SK-N-SH treated with all-trans-retinoic acid at 6 μM for 48 hours (cell line): ENCODE results near the gene MVK.

ENCODE experiments used
- ATAC-seq: fragments of 200-7000 bp; cut with Tn5 transposase; 3 replicates; pipeline ENCODE4 v1.9.1; 2020; ENCODE audit warnings: mild to moderate bottlenecking, moderate library complexity
- ARNTL ChIP-seq: fragments of 450-650 bp; formaldehyde crosslinking; IDR thresholded peaks from 2 replicates; pipeline ENCODE4 v1.5.0; 2020; ENCODE audit warnings: low read depth, mild to moderate bottlenecking, moderate library complexity, borderline replicate concordance
- BACH2 ChIP-seq: fragments of 250-450 bp; sonication (Bioruptor Pico); IDR thresholded peaks from 2 replicates; pipeline ENCODE4 v1.9.0; 2021; ENCODE audit warnings: mild to moderate bottlenecking, borderline replicate concordance
- CSRNP3 ChIP-seq: fragments of 250-450 bp; sonication (Bioruptor Pico); IDR thresholded peaks from 2 replicates; pipeline ENCODE4 v1.5.1; 2021; ENCODE audit warnings: mild to moderate bottlenecking, moderate library complexity
- ESRRG ChIP-seq: fragments of 250-450 bp; sonication (Bioruptor Pico); IDR thresholded peaks from 2 replicates; pipeline ENCODE4 v1.6.1; 2021; ENCODE audit warnings: mild to moderate bottlenecking
- GLIS3 ChIP-seq: fragments of 250-450 bp; sonication (Bioruptor Pico); IDR thresholded peaks from 2 replicates; pipeline ENCODE4 v1.5.0; 2020; ENCODE audit warnings: mild to moderate bottlenecking, moderate library complexity
- PATZ1 ChIP-seq: fragments of 250-450 bp; sonication (Bioruptor Pico); IDR thresholded peaks from 2 replicates; pipeline ENCODE4 v1.8.0; 2020; ENCODE audit warnings: mild to moderate bottlenecking, moderate library complexity, borderline replicate concordance
- PPARA ChIP-seq: fragments of 250-450 bp; sonication (Bioruptor Pico); IDR thresholded peaks from 2 replicates; pipeline ENCODE4 v1.5.0; 2020; ENCODE audit warnings: mild to moderate bottlenecking, borderline replicate concordance
- RARB ChIP-seq: fragments of 250-450 bp; sonication (Bioruptor Pico); IDR thresholded peaks from 2 replicates; pipeline ENCODE4 v1.8.0; 2021; ENCODE audit warnings: mild to moderate bottlenecking, moderate library complexity
- SNAI2 ChIP-seq: fragments of 250-450 bp; sonication (Bioruptor Pico); IDR thresholded peaks from 2 replicates; pipeline ENCODE4 v1.5.0; 2020; ENCODE audit warnings: mild to moderate bottlenecking, moderate library complexity
- TCF4 ChIP-seq: fragments of 250-450 bp; sonication (Bioruptor Pico); IDR thresholded peaks from 2 replicates; pipeline ENCODE4 v1.8.0; 2021; ENCODE audit warnings: mild to moderate bottlenecking, moderate library complexity, borderline replicate concordance
- TOX ChIP-seq: fragments of 250-450 bp; sonication (Bioruptor Pico); IDR thresholded peaks from 2 replicates; pipeline ENCODE4 v1.8.0; 2021; ENCODE audit warnings: mild to moderate bottlenecking, moderate library complexity, borderline replicate concordance
- TSHZ2 ChIP-seq: fragments of 250-450 bp; sonication (Bioruptor Pico); IDR thresholded peaks from 2 replicates; pipeline ENCODE4 v1.5.0; 2020; ENCODE audit warnings: mild to moderate bottlenecking, moderate library complexity
- ZC3H10 ChIP-seq: fragments of 250-450 bp; sonication (Bioruptor Pico); IDR thresholded peaks from 2 replicates; pipeline ENCODE4 v1.5.1; 2021; ENCODE audit warnings: mild to moderate bottlenecking, moderate library complexity
- ZFP3 ChIP-seq: fragments of 250-450 bp; sonication (Bioruptor Pico); IDR thresholded peaks from 2 replicates; pipeline ENCODE4 v1.5.0; 2020; ENCODE audit warnings: mild to moderate bottlenecking, moderate library complexity
- ZFP30 ChIP-seq: fragments of 450-650 bp; formaldehyde crosslinking; IDR thresholded peaks from 2 replicates; pipeline ENCODE4 v1.5.0; 2022; ENCODE audit warnings: mild to moderate bottlenecking, moderate library complexity
- ZNF565 ChIP-seq: fragments of 450-650 bp; formaldehyde crosslinking; conservative IDR thresholded peaks from 2 replicates; pipeline ENCODE4 v1.5.0; 2020; ENCODE audit warnings: low read depth, mild to moderate bottlenecking, moderate library complexity
- ZNF70 ChIP-seq: fragments of 450-650 bp; formaldehyde crosslinking; IDR thresholded peaks from 2 replicates; pipeline ENCODE4 v1.5.0; 2020; ENCODE audit warnings: mild to moderate bottlenecking, moderate library complexity
- ZNF8 ChIP-seq: fragments of 450-650 bp; formaldehyde crosslinking; IDR thresholded peaks from 2 replicates; pipeline ENCODE4 v1.5.0; 2020; ENCODE audit warnings: mild to moderate bottlenecking, moderate library complexity

Gene MVK

GRCh38 chr12:109567967-109568366, 5.6 kb upstream of the MVK start:
- TF ChIP-seq BACH2 (CRISPR knock-in tag) (no peak), ZNF565 (CRISPR knock-in tag) (no peak), SNAI2 (CRISPR knock-in tag) (no peak), ZNF70 (no peak), PATZ1 (CRISPR knock-in tag) (no peak), TOX (CRISPR knock-in tag) (no peak), ZNF8 (CRISPR knock-in tag) (no peak)
- no peak for ATAC-seq

- TF ChIP-seq ESRRG (CRISPR knock-in tag) (no peak), CSRNP3 (CRISPR knock-in tag) (no peak), ZC3H10 (CRISPR knock-in tag) (no peak), ZNF565 (CRISPR knock-in tag) (no peak)
- no peak for ATAC-seq
Measured at GRCh38 chr12:109568486-109568885, 5.1 kb upstream of the MVK start.

GRCh38 chr12:109571773-109572505, 1.7 kb upstream of the MVK start:
- TF ChIP-seq ZFP3 (CRISPR knock-in tag) (no peak), SNAI2 (CRISPR knock-in tag) (no peak), CSRNP3 (CRISPR knock-in tag) (no peak), TOX (CRISPR knock-in tag) (no peak), ZNF8 (CRISPR knock-in tag) (no peak)
- no peak for ATAC-seq

- ATAC-seq = no peak
- TF ChIP-seq PATZ1 (CRISPR knock-in tag) (no peak), TCF4 (no peak), ZC3H10 (CRISPR knock-in tag) (no peak), TSHZ2 (CRISPR knock-in tag) (no peak), BACH2 (CRISPR knock-in tag) (no peak), ZNF70 (no peak), ESRRG (CRISPR knock-in tag) (no peak), ZNF8 (CRISPR knock-in tag) (no peak), RARB (CRISPR knock-in tag) (no peak), ARNTL (CRISPR knock-in tag) (no peak), PPARA (CRISPR knock-in tag) (no peak), GLIS3 (no peak), ZFP3 (CRISPR knock-in tag) (no peak), ZFP30 (no peak)
Measured at GRCh38 chr12:109572506-109572845, 1.1 kb upstream of the MVK start.
